Peyer's patch (tissue), 4 donors: ENCODE measurements around the gene ARID1B.

Experiments
- POLR2A ChIP-seq, 2 donors: fragments of 450-650 bp; IDR thresholded peaks; one replicate each; pipeline ENCODE4 v1.5.1; 2017; ENCODE audit warnings: antibody characterized with exemption in 2 of 2, mild to moderate bottlenecking in 2 of 2, moderate library complexity in 2 of 2
- TF ChIP-seq, protein P1 (sequence below), 6 experiments: fragments of 450-650 bp in 4 of 6; fragments of 200-600 bp in 2 of 6; sonication (generic) in 1 of 6; IDR thresholded peaks; one replicate each; pipeline ENCODE4 v1.5.1; 2017 to 2019; ENCODE audit warnings: antibody characterized with exemption in 6 of 6, mild to moderate bottlenecking in 3 of 6, moderate library complexity in 1 of 6

DNA sequence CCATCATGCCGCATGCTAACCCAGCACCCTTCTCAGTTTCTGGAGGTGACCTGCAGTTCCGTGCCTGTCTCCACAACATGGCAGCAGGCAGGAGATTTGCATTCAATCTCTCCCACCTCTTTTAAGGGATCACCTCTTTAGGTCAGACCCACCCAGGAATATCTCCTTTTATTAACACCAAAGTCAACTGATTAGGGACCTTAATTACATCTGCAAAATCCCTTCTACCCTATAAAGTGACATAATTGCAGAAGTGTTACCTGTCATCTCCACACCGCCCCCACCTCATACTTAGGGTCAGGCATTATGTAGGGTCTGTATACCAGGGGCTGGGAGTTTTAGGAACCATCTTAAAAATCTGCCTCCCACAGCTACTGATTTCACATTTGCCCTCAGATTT is 278.7 kb downstream of the ARID1B start:
- TF ChIP-seq POLR2A (IDR thresholded peaks at IDR 0.05): no peak
- TF ChIP-seq, protein P1, sequence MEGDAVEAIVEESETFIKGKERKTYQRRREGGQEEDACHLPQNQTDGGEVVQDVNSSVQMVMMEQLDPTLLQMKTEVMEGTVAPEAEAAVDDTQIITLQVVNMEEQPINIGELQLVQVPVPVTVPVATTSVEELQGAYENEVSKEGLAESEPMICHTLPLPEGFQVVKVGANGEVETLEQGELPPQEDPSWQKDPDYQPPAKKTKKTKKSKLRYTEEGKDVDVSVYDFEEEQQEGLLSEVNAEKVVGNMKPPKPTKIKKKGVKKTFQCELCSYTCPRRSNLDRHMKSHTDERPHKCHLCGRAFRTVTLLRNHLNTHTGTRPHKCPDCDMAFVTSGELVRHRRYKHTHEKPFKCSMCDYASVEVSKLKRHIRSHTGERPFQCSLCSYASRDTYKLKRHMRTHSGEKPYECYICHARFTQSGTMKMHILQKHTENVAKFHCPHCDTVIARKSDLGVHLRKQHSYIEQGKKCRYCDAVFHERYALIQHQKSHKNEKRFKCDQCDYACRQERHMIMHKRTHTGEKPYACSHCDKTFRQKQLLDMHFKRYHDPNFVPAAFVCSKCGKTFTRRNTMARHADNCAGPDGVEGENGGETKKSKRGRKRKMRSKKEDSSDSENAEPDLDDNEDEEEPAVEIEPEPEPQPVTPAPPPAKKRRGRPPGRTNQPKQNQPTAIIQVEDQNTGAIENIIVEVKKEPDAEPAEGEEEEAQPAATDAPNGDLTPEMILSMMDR (IDR thresholded peaks at IDR 0.05): no peak
